ENCODE data around the gene GNA14. TPM values are rescaled to one million over a fixed set of nuclear protein-coding genes. Genes with fewer than 3 reads are reported as not detected.

Gene GNA14
- total and polyA plus RNA-seq, 12 donors: 1.7 to 11.9 (median 2.9) TPM

GRCh38 chr9:77384406-77384805 lies 263.7 kb downstream of the GNA14 start:
- DNase-seq: no peak
- H3K9me3 ChIP-seq (replicated peaks in 1 of 3): peaks cover 0 to 4% (median 0%) of the 10 kb centered on the region in 3 donors
- H3K36me3 ChIP-seq (replicated peaks in 1 of 2): no peaks in the 10 kb centered on the region
- H3K4me1 ChIP-seq (replicated peaks in 1 of 2): no peaks in the 10 kb centered on the region
- TF ChIP-seq CTCF (IDR thresholded peaks at IDR 0.05) (no peak), POLR2A (IDR thresholded peaks at IDR 0.05) (no peak)
- H3K27me3 ChIP-seq: no peaks in the 10 kb centered on the region
- H3K27ac ChIP-seq: no peak overlapping the region
- H3K4me3 ChIP-seq: no peak overlapping the region
- intact Hi-C loops (cut with DNase I): no loop called here

- H3K4me1 ChIP-seq (replicated peaks in 1 of 2): no peaks in the 10 kb centered on the region
- DNase-seq: no peak
- H3K27me3 ChIP-seq: no peaks in the 10 kb centered on the region
- TF ChIP-seq POLR2A (IDR thresholded peaks at IDR 0.05) (no peak), CTCF (IDR thresholded peaks at IDR 0.05) (no peak)
- H3K27ac ChIP-seq: no peak overlapping the region
- WGBS, 4 donors: 97 to 98% (median 97%) methylated on average over 6 of the region's 6 CpGs
- peaks cover 0 to 4% of the 10 kb centered on the region in 2 donors for H3K36me3 ChIP-seq (replicated peaks in 1 of 2)
- H3K9me3 ChIP-seq (replicated peaks in 1 of 3): no peaks in the 10 kb centered on the region
- no peak overlapping the region for H3K4me3 ChIP-seq
- intact Hi-C loops (cut with DNase I): no loop called here
Measured at GRCh38 chr9:77375956-77376532, 272.1 kb downstream of the GNA14 start.

- TF ChIP-seq CTCF (IDR thresholded peaks at IDR 0.05) (no peak), POLR2A (IDR thresholded peaks at IDR 0.05) (no peak)
- Histone ChIP-seq H3K4me3 (no peak overlapping the region), H3K36me3 (replicated peaks in 1 of 2) (peaks cover 0 to 17% of the 10 kb centered on the region in 2 donors), H3K4me1 (replicated peaks in 1 of 2) (no peaks in the 10 kb centered on the region), H3K27me3 (no peaks in the 10 kb centered on the region), H3K27ac (no peak overlapping the region), H3K9me3 (replicated peaks in 1 of 3) (no peaks in the 10 kb centered on the region)
- no peak for DNase-seq
- WGBS, 4 donors: 90 to 96% (median 95%) methylated on average over 3 of the region's 3 CpGs
- intact Hi-C loops (cut with DNase I): no loop called here
Measured at GRCh38 chr9:77374266-77374665, 273.9 kb downstream of the GNA14 start.

Small RNAs within 50 kb of the gene (small RNA-seq; reads per million reads assigned to genes)
- gene RNU6-1303P: 0 reads per million in 2 donors
